PFSK-1 (cell line): ENCODE measurements around the gene GRK1.

Experiments
- FOXP2 ChIP-seq: optimal IDR thresholded peaks from 2 replicates; pipeline ENCODE3; 2011; ENCODE audit warnings: borderline replicate concordance, control low read depth, inconsistent platforms; ENCODE audit not compliant: insufficient read depth; ENCODE audit errors: extremely low read length, extremely low read depth
- POLR2AphosphoS5 ChIP-seq: IDR thresholded peaks from 2 replicates; pipeline ENCODE4 v1.6.1; 2012; ENCODE audit warnings: low read depth, mild to moderate bottlenecking, control low read depth, low read length, moderate library complexity
- REST ChIP-seq, 2 experiments: IDR thresholded peaks; 2 replicates each; pipeline versions ENCODE4 v1.6.1 to v1.8.0; 2011 to 2012; ENCODE audit warnings: low read depth in 2 of 2, low read length in 2 of 2, control low read depth in 1 of 2, inconsistent platforms in 1 of 2, mild to moderate bottlenecking in 1 of 2, moderate library complexity in 1 of 2; ENCODE audit not compliant: insufficient read depth in 1 of 2
- SIN3A ChIP-seq: IDR thresholded peaks from 2 replicates; pipeline ENCODE4 v1.6.1; 2012; ENCODE audit warnings: mild to moderate bottlenecking, low read length, moderate library complexity, borderline replicate concordance; ENCODE audit not compliant: insufficient read depth
- TAF1 ChIP-seq: IDR thresholded peaks from 2 replicates; pipeline ENCODE4 v1.6.1; 2012; ENCODE audit warnings: low read length, control low read depth, borderline replicate concordance; ENCODE audit not compliant: insufficient read depth

Gene GRK1

DNA sequence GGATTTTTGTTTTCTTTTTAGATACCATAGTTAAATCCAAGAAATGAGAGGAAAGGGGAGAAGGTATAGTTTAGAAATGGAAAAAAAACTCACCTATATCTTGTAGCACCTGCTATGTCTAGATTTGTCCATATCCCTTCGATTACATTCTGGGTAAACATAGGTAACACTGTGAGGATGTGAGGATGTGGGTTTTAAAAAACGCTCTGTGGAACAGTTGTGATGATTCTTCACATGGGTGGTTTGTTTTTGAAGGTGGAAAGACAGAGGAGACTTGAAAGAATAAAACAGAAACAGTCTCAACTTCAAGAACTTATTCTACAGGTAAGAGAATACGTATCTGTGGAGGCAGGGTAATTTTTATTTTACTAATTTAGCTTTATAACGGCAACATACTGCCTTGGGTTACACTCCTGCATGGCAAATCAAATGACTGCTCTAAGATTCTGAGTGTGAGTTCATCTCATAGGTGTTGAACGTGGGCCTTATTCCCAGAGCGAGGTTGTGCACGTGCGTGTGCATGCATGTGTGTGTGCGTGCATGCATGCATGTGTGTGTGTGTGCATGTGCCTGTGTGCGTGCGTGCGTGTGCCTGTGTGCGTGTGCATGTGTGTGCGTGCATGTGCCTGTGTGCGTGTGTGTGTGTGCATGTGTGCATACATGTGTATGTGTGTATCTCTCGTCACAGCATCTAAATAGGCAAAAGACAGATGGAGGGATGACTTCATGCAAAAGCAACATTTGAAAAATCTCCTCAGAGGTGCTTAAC lies 32.6 kb upstream of the GRK1 start:
- TF ChIP-seq TAF1: no peak
- TF ChIP-seq FOXP2: no peak
- TF ChIP-seq POLR2AphosphoS5: no peak
- no peak for TF ChIP-seq REST (IDR thresholded peaks at IDR 0.05; ENCODE audit: insufficient read depth in 1 of 2, low read depth in 2 of 2, low read length in 2 of 2)
- no peak for TF ChIP-seq SIN3A

DNA sequence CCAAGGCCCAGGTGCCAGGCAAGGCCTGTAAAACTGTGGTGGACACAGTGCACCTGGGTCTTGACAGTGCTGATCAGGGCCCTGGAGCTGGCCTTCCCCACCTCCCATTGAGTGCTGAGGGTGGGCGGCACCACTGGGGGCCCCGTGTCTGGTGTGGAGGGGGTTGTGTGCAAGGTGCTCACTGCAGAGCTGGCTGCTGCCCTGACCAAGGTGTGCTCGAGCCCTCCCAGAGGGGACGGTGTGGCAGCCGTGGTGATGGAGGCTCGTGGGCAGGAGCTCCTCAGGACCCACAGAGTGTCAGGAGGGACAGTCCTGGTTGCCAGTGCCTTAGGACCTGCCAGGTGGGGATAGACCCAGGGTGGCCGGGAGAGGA lies 32.0 kb upstream of the GRK1 start:
- TF ChIP-seq POLR2AphosphoS5 (no peak), SIN3A (no peak), TAF1 (no peak), REST (IDR thresholded peaks at IDR 0.05; ENCODE audit: insufficient read depth in 1 of 2, low read depth in 2 of 2, low read length in 2 of 2) (no peak), FOXP2 (no peak)

- no peak for TF ChIP-seq TAF1
Observed at GRCh38 chr13:113635709-113636108, 31.3 kb upstream of the GRK1 start.

DNA sequence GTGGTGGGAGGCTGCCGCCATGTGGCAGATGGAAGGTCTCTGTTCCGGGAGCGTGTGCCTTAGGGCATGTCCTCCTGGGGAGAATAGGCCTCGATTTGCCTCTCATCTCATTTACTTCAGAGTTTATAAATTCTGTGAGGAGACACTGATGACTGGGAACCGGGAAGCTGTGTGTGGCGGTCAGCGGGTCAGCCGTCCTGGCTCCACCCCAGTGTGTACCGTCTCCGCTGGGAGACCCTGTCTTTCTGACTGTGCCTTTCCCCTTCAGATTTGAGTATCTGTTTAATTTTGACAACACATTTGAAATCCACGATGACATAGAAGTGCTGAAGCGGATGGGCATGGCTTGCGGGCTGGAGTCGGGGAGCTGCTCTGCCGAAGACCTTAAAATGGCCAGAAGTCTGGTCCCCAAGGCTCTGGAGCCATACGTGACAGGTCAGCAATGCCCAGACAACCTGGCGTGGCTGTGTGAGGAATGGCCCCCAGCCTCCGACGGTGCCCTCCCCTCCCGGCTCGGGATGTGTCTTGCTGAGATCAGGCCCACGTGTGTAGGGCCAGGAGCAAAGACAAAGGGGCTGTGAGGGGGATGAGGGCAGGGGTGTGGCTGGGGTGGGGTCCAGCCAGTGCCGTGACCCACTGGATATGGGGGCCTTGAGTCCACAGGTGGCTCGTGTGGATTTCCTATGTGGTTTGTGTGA lies 30.6 kb upstream of the GRK1 start:
- TF ChIP-seq REST (IDR thresholded peaks at IDR 0.05; ENCODE audit: insufficient read depth in 1 of 2, low read depth in 2 of 2, low read length in 2 of 2) (no peak), POLR2AphosphoS5 (no peak), SIN3A (no peak), FOXP2 (no peak), TAF1 (no peak)

DNA sequence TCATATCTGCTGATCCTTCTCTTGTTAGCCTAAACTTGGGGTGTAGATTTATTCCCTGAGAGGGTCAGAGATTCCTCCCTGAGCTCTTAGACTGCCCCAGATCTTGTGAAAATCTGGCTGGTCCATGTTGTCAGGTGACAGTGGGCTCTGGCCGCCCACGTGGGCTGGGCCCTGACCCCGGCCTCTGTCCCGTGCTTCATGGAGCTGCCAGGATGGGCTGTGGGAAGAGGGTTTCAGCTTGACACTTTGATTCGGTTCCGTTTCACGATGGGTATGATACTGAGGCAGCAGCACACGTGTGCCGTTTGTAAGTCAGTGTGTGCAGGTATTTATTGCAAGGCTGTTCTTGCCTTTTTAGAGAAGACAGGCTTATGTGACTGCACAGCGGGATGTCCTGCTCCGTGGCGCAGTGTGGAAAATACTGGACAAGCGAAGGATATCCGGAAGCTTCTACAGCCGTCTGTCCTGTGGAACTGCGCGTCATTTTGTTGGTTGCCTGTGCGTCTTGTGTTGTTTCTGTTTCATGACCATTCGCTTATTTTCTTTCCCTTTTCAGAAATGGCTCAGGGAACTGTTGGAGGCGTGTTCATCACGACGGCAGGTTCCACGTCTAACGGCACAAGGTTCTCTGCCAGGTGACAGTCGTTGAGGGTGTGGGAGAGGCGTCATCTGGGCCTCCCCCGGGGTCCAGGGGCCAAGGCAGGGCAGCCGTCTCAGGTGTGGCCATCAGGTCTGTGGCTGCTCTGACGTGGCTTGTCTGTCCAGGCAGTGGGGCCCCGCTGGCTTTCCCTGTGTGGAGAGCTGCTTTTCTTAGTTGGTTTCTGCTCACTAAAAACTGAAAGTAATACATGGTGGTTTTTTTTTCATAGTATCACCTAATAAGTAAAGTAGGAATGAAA lies 29.5 kb upstream of the GRK1 start:
- TF ChIP-seq FOXP2 (no peak), TAF1 (no peak), REST (IDR thresholded peaks at IDR 0.05; ENCODE audit: insufficient read depth in 1 of 2, low read depth in 2 of 2, low read length in 2 of 2) (no peak), SIN3A (no peak), POLR2AphosphoS5 (no peak)
